Natural killer cell (primary cell): ENCODE results near the gene C17orf107. TPM values are rescaled to one million over a fixed set of nuclear protein-coding genes. Genes with fewer than 3 reads are reported as not detected.

Experiments
- ATAC-seq, 3 donors: fragments of 150-1000 bp in 2 of 3; fragments of 200-7000 bp in 1 of 3; cut with Tn5 transposase; 1 replicate in 1 of 3; 2 replicates in 2 of 3; pipeline ENCODE4 v1.10.0; 2021; ENCODE audit warnings: mild to moderate bottlenecking in 2 of 3, moderate library complexity in 2 of 3
- DNase-seq, 2 donors: peaks; one replicate each; pipeline versions ENCODE4 v3.0.0 to v3.0.0-alpha.2; 2013 to 2021; ENCODE audit warnings: mixed read lengths in 1 of 2
- H3K27ac ChIP-seq: one replicate; pipeline ENCODE4 v1.5.1; 2013; ENCODE audit warnings: mild to moderate bottlenecking, low read length
- H3K27me3 ChIP-seq: one replicate; pipeline ENCODE4 v1.6.1; 2013; ENCODE audit warnings: low read length; ENCODE audit not compliant: control insufficient read depth, insufficient read depth
- H3K36me3 ChIP-seq: one replicate; pipeline ENCODE4 v1.6.1; 2013; ENCODE audit warnings: low read length; ENCODE audit not compliant: control insufficient read depth, insufficient read depth
- H3K4me1 ChIP-seq: one replicate; pipeline ENCODE4 v1.6.1; 2013; ENCODE audit warnings: low read length; ENCODE audit not compliant: control insufficient read depth, insufficient read depth
- H3K4me3 ChIP-seq: one replicate; pipeline ENCODE4 v1.5.1; 2013; ENCODE audit warnings: low read length
- H3K9me3 ChIP-seq: one replicate; pipeline ENCODE4 v1.6.1; 2013; ENCODE audit warnings: low read length; ENCODE audit not compliant: control insufficient read depth, insufficient read depth
- H3K27ac Mint-ChIP-seq, 2 donors: one replicate each; pipeline ENCODE4 v1.8.0; 2022; ENCODE audit warnings: mild to moderate bottlenecking in 2 of 2, mixed read lengths in 2 of 2, moderate library complexity in 1 of 2
- H3K27me3 Mint-ChIP-seq, 2 donors: one replicate each; pipeline ENCODE4 v1.8.0; 2022; ENCODE audit warnings: low read depth in 2 of 2, mixed read lengths in 2 of 2
- H3K36me3 Mint-ChIP-seq: one replicate; pipeline ENCODE4 v1.8.0; 2022; ENCODE audit warnings: mixed read lengths
- H3K4me1 Mint-ChIP-seq, 2 donors: one replicate each; pipeline ENCODE4 v1.8.0; 2022; ENCODE audit warnings: mixed read lengths in 2 of 2
- H3K4me3 Mint-ChIP-seq: one replicate; pipeline ENCODE4 v1.8.0; 2022; ENCODE audit warnings: mild to moderate bottlenecking, moderate library complexity, mixed read lengths
- H3K9me3 Mint-ChIP-seq, 2 donors: one replicate each; pipeline ENCODE4 v1.8.0; 2022; ENCODE audit warnings: mixed read lengths in 2 of 2
- WGBS: methylation state at CpG from one replicate; pipeline ENCODE4 v1.1.7; 2013; ENCODE audit warnings: missing lambda C conversion rate; ENCODE audit not compliant: insufficient coverage; 5-methylcytosine and 5-hydroxymethylcytosine counted together
- intact Hi-C: fragments of 100-400 bp; cut with micrococcal nuclease; formaldehyde crosslinking; loops from one replicate; pipeline ENCODE4 v1.14.2; 2022
- total RNA-seq, 4 donors: library from RNA; stranded (reverse); fragments of 120-200 nt in 1 of 4; gene quantifications; one replicate each; pipeline versions ENCODE4 v1.2.3 to v1.2.4, GENCODE V29; 2013 to 2022
- TF ChIP-seq, protein P1 (sequence below): fragments of 200-600 bp; IDR thresholded peaks from one replicate; pipeline ENCODE4 v1.8.0; 2022; ENCODE audit warnings: antibody characterized with exemption

C17orf107 gene
- total RNA-seq, 3 donors from 2014 or later (not counting 1 experiment from before 2014, with no cell fraction given) = 24.4 to 30.2 (median 27.5) TPM

DNA sequence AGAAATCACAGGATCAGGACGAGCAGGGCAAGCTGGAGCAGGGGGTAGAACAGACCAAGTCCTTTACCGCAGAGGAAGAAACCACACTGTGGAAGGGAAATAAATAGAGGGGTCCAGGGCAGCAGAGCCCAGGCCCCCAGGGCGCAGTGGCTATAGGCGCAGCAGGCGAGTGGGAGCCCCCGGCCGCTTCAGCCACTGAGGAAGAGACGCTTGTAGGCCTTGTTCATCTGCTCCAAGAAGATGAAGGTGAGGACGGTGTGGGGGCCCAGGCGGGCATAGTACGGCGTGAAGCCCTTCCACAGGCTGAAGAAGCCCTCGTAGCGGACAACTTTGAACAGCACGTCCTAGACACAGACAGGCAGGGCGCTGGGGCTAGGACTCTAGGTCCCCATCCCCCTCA, 38.2 kb downstream of the C17orf107 start:
- 98% methylated on average over 16 of the region's 16 CpGs for whole genome bisulfite sequencing
- Histone ChIP-seq H3K9me3 (no peaks in the 10 kb centered on the region), H3K27me3 (no peaks in the 10 kb centered on the region), H3K4me3 (no peak overlapping the region), H3K36me3 (peaks cover 22% of the 10 kb centered on the region), H3K4me1 (peaks cover 53% of the 10 kb centered on the region), H3K27ac (no peak overlapping the region)
- Mint-ChIP-seq H3K9me3 (no peaks in the 10 kb centered on the region), H3K4me1 (peaks cover 54 to 82% of the 10 kb centered on the region in 2 donors), H3K36me3 (no peaks in the 10 kb centered on the region), H3K4me3 (peak overlapping the region; percentile 17), H3K27ac (no peak overlapping the region), H3K27me3 (peaks cover 0 to 4% of the 10 kb centered on the region in 2 donors)
- no peak for DNase-seq
- ATAC-seq = no peak
- intact Hi-C loops = no loop called here
- TF ChIP-seq, protein P1, sequence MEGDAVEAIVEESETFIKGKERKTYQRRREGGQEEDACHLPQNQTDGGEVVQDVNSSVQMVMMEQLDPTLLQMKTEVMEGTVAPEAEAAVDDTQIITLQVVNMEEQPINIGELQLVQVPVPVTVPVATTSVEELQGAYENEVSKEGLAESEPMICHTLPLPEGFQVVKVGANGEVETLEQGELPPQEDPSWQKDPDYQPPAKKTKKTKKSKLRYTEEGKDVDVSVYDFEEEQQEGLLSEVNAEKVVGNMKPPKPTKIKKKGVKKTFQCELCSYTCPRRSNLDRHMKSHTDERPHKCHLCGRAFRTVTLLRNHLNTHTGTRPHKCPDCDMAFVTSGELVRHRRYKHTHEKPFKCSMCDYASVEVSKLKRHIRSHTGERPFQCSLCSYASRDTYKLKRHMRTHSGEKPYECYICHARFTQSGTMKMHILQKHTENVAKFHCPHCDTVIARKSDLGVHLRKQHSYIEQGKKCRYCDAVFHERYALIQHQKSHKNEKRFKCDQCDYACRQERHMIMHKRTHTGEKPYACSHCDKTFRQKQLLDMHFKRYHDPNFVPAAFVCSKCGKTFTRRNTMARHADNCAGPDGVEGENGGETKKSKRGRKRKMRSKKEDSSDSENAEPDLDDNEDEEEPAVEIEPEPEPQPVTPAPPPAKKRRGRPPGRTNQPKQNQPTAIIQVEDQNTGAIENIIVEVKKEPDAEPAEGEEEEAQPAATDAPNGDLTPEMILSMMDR = no peak

DNA sequence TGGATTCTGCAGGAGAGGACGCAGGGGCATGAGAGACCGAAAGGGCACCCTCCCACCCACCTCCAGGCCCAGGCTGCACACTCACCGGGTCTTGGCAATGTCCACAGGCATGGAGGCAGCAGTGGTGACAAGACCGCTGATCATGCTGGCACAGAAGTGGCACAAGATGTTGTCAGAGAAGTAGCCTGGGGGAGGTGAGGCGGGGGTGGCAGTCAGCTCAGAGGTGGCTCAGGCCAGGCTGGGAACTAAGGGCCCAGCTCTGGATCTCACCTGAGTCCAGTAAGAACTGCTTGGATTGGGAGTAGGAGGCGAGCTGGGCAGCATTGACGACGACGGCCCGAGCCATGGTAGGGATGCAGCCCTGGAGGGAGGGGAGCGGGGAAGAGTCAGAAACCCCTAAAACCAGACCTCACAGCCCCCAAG, 38.7 kb downstream of the C17orf107 start:
- Mint-ChIP-seq H3K27ac (no peak overlapping the region), H3K36me3 (no peaks in the 10 kb centered on the region), H3K27me3 (peaks cover 0 to 4% of the 10 kb centered on the region in 2 donors), H3K9me3 (no peaks in the 10 kb centered on the region), H3K4me1 (peaks cover 57 to 82% of the 10 kb centered on the region in 2 donors), H3K4me3 (peak overlapping the region; percentile 76)
- Histone ChIP-seq H3K4me1 (peaks cover 58% of the 10 kb centered on the region), H3K27me3 (no peaks in the 10 kb centered on the region), H3K4me3 (no peak overlapping the region), H3K27ac (no peak overlapping the region), H3K36me3 (peaks cover 27% of the 10 kb centered on the region), H3K9me3 (no peaks in the 10 kb centered on the region)
- no peak for ATAC-seq
- 98% methylated on average over 6 of the region's 11 CpGs for WGBS
- intact Hi-C loops = no loop called here
- no peak for DNase-seq
- TF ChIP-seq, protein P1 = no peak

DNA sequence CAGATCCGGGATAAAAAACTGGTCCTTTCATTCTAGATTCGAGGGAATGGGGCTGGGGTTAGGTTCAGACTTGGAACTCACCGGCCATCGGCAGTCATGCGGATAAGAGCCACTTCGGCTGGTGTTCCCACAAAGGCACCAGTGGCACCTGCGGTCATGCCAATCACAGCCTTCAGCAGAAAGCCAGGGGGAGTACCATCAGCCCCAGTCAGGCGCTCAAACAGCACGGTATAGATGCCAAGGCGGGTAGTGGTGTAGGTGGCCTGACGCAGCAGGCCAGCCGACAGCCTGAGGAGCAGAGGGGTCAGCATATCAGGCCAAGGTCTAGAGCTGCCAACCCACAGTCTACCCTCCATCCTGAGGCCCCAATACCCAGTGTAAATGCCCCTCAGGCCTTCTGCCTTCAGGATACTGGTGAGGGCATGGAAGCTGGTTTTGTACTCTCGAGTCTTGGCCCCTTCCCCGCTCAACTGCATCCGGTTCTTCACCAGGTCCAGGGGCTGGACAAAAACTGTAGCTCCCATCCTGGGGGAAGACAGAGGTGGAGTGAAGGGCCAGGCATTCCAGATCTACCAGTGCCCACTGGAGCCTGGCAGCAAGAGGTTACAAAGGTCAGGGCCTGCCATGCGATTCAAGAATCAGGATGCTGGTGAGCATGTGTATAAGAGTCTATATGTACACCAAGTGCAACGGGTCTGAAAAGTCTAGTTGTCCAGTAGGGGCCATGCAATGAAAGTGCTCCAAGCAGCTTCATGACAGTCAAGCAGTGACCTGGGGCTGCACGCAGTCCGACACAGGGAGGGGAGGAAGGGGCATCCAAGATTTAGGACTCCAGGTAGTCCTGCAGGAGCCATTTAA, 39.6 kb downstream of the C17orf107 start:
- intact Hi-C loops = no loop called here
- H3K36me3 Mint-ChIP-seq = no peaks in the 10 kb centered on the region

More for the DNA sequence above, 39.6 kb downstream of the C17orf107 start:
- no peaks in the 10 kb centered on the region for H3K9me3 Mint-ChIP-seq
- DNase-seq (peak in 1 of 2 donors; percentile 44), ATAC-seq (no peak)
- H3K27ac Mint-ChIP-seq = peak overlapping the region; percentile 87 to 93
- peaks cover 33% of the 10 kb centered on the region for H3K36me3 ChIP-seq
- TF ChIP-seq, protein P1 = no peak
- H3K27me3 ChIP-seq = no peaks in the 10 kb centered on the region
- H3K4me3 ChIP-seq = peak overlapping the region; percentile 81
- peak overlapping the region; percentile 91 for H3K4me3 Mint-ChIP-seq
- WGBS = 68% methylated on average over 19 of the region's 19 CpGs
- H3K27ac ChIP-seq = peak overlapping the region; percentile 78
- peaks cover 0 to 4% of the 10 kb centered on the region in 2 donors for H3K27me3 Mint-ChIP-seq
- peaks cover 58% of the 10 kb centered on the region for H3K4me1 ChIP-seq
- peaks cover 56 to 82% of the 10 kb centered on the region in 2 donors for H3K4me1 Mint-ChIP-seq
- H3K9me3 ChIP-seq = no peaks in the 10 kb centered on the region
